GM21423 (cell line): ENCODE data around the gene TMC3.

Experiments
- ATAC-seq: cut with Tn5 transposase; IDR thresholded peaks from one replicate; pipeline ENCODE4 v1.9.1; 2021; ENCODE audit warnings: mild to moderate bottlenecking, moderate library complexity; ENCODE audit not compliant: unreplicated experiment

Gene TMC3

GRCh38 chr15:81282911-81283310, 91.1 kb downstream of the TMC3 start:
- no peak for ATAC-seq

- no peak for ATAC-seq
Observed at GRCh38 chr15:81282606-81282895, 91.5 kb downstream of the TMC3 start.

- ATAC-seq, result no peak
Observed at GRCh38 chr15:81281766-81282605, 92.0 kb downstream of the TMC3 start.

- ATAC-seq, result no peak
Observed at GRCh38 chr15:81281456-81281735, 92.6 kb downstream of the TMC3 start.
